D721Med (cell line): Measurements from ENCODE around the gene HTR3A.

Experiments used
- DNase-seq: peaks from one replicate; pipeline ENCODE4 v3.0.0; 2011; ENCODE audit warnings: low spot score; ENCODE audit not compliant: insufficient read length
- FAIRE-seq: peaks from 2 replicates; lab custom pipeline; 2011; peaks lifted over from hg19 to GRCh38; lab: Jason Lieb, UNC
- TF ChIP-seq, protein P1 (sequence below): IDR thresholded peaks from 2 replicates; pipeline ENCODE4 v1.5.1; 2012; ENCODE audit warnings: mild to moderate bottlenecking, control low read depth; ENCODE audit not compliant: insufficient read depth; ENCODE audit errors: missing control alignments

Gene HTR3A

DNA sequence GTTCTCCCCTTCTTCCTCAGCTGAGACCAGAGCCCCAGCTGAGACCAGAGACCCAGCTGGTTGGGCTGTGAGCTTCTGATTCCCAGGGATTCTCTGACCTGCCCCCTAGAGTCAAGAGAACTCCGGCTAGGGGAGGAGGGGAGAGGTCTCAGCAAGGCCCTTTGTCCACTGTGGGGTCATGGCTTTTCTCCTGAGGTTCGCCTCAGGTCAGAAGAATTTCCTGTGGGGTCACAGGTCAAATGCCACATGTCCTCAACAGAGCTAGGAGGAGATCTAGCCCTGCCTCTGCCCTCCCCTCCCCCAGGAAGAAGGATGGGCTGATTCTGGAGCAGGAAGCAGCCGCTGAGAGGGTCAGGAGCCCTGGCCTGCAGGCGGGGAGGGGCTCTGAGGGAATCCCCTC, 23.7 kb downstream of the HTR3A start:
- TF ChIP-seq, protein P1, sequence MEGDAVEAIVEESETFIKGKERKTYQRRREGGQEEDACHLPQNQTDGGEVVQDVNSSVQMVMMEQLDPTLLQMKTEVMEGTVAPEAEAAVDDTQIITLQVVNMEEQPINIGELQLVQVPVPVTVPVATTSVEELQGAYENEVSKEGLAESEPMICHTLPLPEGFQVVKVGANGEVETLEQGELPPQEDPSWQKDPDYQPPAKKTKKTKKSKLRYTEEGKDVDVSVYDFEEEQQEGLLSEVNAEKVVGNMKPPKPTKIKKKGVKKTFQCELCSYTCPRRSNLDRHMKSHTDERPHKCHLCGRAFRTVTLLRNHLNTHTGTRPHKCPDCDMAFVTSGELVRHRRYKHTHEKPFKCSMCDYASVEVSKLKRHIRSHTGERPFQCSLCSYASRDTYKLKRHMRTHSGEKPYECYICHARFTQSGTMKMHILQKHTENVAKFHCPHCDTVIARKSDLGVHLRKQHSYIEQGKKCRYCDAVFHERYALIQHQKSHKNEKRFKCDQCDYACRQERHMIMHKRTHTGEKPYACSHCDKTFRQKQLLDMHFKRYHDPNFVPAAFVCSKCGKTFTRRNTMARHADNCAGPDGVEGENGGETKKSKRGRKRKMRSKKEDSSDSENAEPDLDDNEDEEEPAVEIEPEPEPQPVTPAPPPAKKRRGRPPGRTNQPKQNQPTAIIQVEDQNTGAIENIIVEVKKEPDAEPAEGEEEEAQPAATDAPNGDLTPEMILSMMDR = no peak
- DNase-seq (no peak), FAIRE-seq (no peak)

DNA sequence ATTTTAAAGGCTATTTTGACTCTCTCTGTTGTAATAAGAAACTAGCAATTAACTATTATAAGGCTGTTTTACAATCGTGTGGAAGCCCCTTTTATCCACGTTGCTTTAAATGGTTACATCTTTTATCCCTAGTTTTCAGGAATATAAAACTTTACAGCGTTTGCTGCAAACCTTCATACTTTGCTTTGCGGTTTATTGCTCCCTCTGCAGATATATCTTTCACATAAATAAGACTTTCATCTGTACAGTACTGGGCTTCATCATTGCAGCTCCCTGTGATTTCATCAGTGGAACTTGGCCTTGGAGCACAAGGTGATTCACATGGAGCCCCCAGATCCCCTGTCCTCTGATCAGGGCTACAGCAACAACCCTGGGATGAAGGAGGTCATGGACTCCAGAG, 25.6 kb downstream of the HTR3A start:
- FAIRE-seq = no peak
- TF ChIP-seq, protein P1 = no peak
- DNase-seq = no peak

DNA sequence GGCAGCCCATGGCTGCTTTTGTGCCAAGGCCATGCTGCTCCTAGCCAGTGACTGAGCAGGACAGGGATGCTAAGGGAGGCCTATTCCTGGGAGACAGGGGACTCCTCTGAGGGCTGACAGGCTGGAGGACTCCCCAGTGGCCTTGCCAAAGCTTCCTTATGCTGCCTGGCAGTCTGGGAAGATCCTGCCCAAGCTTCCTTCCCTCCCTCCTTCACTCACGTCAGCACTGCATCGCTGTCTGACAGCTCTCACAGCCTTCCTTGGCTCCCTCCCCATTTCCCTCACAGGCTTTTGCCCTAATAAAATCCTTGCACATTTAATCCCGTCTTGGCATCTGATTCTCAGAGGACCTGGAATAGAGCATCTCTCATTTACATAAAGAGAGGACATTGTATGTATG, 26.5 kb downstream of the HTR3A start:
- DNase-seq = no peak
- TF ChIP-seq, protein P1 = no peak
- FAIRE-seq = no peak

DNA sequence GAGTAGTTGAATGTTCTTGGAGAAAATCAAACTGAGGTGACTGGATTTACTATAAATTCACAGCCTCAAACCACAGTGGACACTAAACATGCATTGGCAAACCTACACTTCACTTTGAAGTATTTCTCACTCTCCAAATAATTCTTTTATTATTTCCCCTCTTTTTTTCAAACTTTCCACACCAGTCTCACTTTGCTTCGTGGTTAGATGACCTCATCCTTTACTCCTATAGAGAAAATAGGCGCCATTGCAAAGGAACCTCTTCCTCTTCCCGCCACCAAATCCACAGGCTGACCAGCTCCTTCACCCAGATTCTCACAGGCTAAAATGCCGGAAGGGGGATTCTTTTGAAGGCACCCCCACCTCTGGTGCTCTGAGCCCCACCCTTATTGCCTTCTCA, 33.4 kb downstream of the HTR3A start:
- DNase-seq (no peak), FAIRE-seq (no peak)
- TF ChIP-seq, protein P1 = no peak

DNA sequence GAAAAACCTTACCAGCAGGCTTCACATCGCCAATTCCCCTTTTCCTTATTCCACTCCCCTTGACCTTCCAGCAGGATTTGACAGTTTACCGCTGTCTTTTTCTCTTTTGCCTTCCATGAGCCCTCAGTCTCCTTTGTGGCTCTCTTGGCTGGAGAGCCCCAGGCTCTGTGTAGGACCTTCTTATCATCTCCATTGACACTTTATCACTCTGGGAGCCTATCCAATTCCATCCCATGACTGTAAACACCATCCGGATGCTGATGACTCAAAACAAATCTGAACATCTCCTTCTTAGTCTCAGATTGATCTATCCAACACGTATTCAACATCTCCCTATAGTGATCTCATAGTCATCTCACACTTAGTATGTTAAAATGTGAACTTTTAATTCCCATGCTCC, 36.0 kb downstream of the HTR3A start:
- DNase-seq = no peak
- FAIRE-seq = no peak
- TF ChIP-seq, protein P1 = no peak

DNA sequence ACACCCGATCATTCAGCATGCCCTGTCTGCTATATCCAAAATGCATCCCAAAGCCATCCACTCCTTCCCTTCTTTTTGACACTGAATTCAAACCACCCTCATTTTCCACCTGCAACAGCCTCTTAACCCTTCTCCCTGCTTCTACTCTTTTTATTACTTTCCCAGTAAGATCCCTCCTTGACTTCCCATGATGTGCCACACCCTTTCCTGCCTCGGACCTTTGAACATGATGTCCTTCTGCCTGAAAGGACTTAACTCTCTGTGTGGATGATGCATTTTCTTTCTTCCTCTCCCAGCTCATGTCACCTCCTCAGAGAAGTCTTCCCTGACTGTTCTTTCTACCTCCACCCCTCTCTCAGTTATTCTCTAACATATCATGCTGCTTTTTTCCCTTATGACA, 36.5 kb downstream of the HTR3A start:
- DNase-seq (no peak), FAIRE-seq (no peak)
- TF ChIP-seq, protein P1 = no peak

DNA sequence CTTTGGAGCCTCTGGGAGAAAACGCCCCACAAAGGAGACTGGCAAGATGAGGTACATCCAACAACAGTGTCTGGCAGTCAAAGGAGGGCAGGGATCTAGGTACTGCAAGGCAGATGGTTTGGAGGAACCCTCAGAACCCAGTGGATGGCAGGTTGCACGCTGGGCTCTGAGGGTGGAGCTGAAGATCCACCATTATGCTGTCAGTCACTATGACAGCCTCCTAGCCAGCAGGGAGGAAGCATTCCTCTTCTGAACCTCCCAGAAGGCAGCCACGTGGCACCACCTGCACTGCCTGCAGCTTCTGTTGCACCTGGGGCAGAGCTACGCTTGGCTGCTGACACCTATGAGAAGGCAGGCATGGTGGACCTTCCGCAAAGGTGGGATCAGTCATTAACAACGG, 40.2 kb downstream of the HTR3A start:
- TF ChIP-seq, protein P1 = no peak
- DNase-seq = no peak
- no peak for FAIRE-seq
